Osteocyte (in vitro differentiated cells): ENCODE measurements around the gene TBC1D16. TPM values are rescaled to one million over a fixed set of nuclear protein-coding genes. Genes with fewer than 3 reads are reported as not detected.

Source experiments
- DNase-seq: peaks from one replicate; pipeline ENCODE4 v3.0.0; 2021; ENCODE audit warnings: mixed read lengths; ENCODE audit not compliant: unreplicated experiment; ENCODE audit errors: extremely low spot score
- H3K27ac Mint-ChIP-seq: one replicate; pipeline ENCODE4 v1.8.0; 2021; ENCODE audit warnings: mild to moderate bottlenecking, mixed read lengths; ENCODE audit not compliant: unreplicated experiment
- H3K27me3 Mint-ChIP-seq: one replicate; pipeline ENCODE4 v1.8.0; 2021; ENCODE audit warnings: mixed read lengths; ENCODE audit not compliant: unreplicated experiment
- H3K36me3 Mint-ChIP-seq: one replicate; pipeline ENCODE4 v1.8.0; 2021; ENCODE audit warnings: mixed read lengths; ENCODE audit not compliant: unreplicated experiment
- H3K4me1 Mint-ChIP-seq: one replicate; pipeline ENCODE4 v1.8.0; 2021; ENCODE audit warnings: mixed read lengths; ENCODE audit not compliant: unreplicated experiment
- H3K4me3 Mint-ChIP-seq: one replicate; pipeline ENCODE4 v1.8.0; 2021; ENCODE audit warnings: mild to moderate bottlenecking, moderate library complexity, mixed read lengths; ENCODE audit not compliant: unreplicated experiment
- H3K9me3 Mint-ChIP-seq: one replicate; pipeline ENCODE4 v1.8.0; 2021; ENCODE audit warnings: mixed read lengths; ENCODE audit not compliant: unreplicated experiment
- CTCF ChIP-seq: fragments of 200-600 bp; sonication (generic); IDR thresholded peaks from 2 replicates; pipeline ENCODE4 v1.5.0; 2021; ENCODE audit warnings: antibody characterized with exemption, mild to moderate bottlenecking, moderate library complexity
- total RNA-seq: library from RNA; stranded (reverse); gene quantifications from 2 replicates; pipeline ENCODE4 v1.2.1, GENCODE V29; 2021

TBC1D16 gene
- total RNA-seq, 1 donor from 2014 or later = 45.9 TPM

- Mint-ChIP-seq H3K27ac (no peak overlapping the region), H3K4me3 (peak overlapping the region; percentile 14), H3K36me3 (no peaks in the 10 kb centered on the region), H3K9me3 (no peaks in the 10 kb centered on the region), H3K4me1 (peaks cover 24% of the 10 kb centered on the region), H3K27me3 (peaks cover 3% of the 10 kb centered on the region)
- no peak for TF ChIP-seq CTCF
- no peak for DNase-seq
These were observed 107.0 kb downstream of the TBC1D16 start for GRCh38 chr17:79928502-79929256.

DNA sequence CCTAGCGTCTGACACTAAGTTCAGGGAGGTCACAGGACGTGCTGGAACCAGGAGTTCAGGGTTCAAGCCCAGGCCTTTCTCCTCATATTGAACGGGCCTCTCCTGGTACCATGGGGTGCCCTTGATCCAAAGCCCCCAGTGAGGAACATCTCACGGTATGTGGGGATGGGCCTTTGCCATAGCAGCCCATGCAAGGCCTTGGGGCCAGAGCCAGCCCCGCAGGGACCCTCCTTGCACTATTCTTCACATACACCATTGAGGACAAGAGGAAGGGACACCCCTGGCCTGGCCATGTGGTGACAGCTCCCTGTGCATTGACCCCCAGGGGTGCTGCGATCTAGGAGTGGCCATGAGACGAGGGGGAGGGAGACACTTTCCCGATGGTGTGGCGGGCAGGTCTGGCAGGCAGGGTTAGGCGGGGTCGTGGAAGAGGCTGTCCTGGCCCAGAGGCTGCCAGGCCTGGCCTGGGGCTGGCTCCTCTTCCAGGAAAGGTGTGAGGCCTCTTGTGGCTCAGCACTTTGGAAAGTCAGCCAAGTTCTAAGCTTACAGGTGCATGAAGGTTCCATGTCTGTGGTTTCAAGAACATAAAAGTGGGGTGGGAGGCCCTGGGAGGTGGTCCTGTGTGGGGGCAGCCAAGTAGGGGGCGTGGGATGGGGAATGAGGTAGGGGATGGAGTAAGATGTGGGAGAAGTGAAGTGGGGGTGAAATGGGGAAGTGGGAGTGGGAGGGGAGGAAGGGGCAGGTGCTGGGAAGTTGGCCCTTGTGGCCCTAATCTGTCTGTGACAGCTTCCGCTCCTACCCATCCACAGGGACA, 107.8 kb downstream of the TBC1D16 start:
- no peaks in the 10 kb centered on the region for H3K36me3 Mint-ChIP-seq
- no peaks in the 10 kb centered on the region for H3K9me3 Mint-ChIP-seq
- peaks cover 19% of the 10 kb centered on the region for H3K4me1 Mint-ChIP-seq
- TF ChIP-seq CTCF = no peak
- peaks cover 3% of the 10 kb centered on the region for H3K27me3 Mint-ChIP-seq
- no peak for DNase-seq
- H3K27ac Mint-ChIP-seq = no peak overlapping the region
- H3K4me3 Mint-ChIP-seq = no peak overlapping the region

GRCh38 chr17:79927136-79927661, 108.5 kb downstream of the TBC1D16 start:
- H3K27me3 Mint-ChIP-seq = peaks cover 3% of the 10 kb centered on the region
- H3K4me3 Mint-ChIP-seq = no peak overlapping the region
- TF ChIP-seq CTCF = no peak
- H3K4me1 Mint-ChIP-seq = peaks cover 19% of the 10 kb centered on the region
- H3K9me3 Mint-ChIP-seq = no peaks in the 10 kb centered on the region
- H3K27ac Mint-ChIP-seq = no peak overlapping the region
- H3K36me3 Mint-ChIP-seq = no peaks in the 10 kb centered on the region
- DNase-seq = no peak

- no peak for TF ChIP-seq CTCF
- Mint-ChIP-seq H3K27me3 (peaks cover 3% of the 10 kb centered on the region), H3K4me1 (peaks cover 19% of the 10 kb centered on the region), H3K4me3 (no peak overlapping the region), H3K27ac (no peak overlapping the region), H3K9me3 (no peaks in the 10 kb centered on the region), H3K36me3 (no peaks in the 10 kb centered on the region)
- no peak for DNase-seq
These were observed 109.0 kb downstream of the TBC1D16 start for GRCh38 chr17:79926605-79927135.

DNA sequence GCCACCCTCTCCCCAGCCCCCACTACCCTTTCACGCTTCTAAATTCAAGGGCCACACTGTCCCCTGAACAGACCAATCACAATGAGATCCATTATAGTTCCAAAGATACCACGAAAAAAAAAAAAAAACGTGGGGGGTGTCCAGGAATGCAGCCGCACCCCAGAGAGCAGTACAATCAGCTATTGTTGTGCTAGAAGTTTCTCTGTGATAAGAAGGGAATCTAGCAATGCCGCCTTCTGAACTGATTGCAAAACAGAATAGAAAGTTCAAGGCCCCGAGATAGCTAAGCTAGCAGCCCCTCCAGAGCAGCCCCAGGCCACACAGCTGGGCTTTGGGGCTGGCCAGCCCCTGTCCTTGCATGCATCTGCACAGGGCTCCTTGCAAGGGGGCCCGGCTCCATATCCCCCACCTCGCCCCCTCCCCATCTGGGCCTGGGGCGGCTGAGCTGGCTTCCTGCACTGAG, 109.5 kb downstream of the TBC1D16 start:
- H3K4me3 Mint-ChIP-seq = no peak overlapping the region
- no peak for DNase-seq
- no peak overlapping the region for H3K27ac Mint-ChIP-seq
- peaks cover 3% of the 10 kb centered on the region for H3K27me3 Mint-ChIP-seq
- no peaks in the 10 kb centered on the region for H3K9me3 Mint-ChIP-seq
- H3K4me1 Mint-ChIP-seq = peaks cover 19% of the 10 kb centered on the region
- H3K36me3 Mint-ChIP-seq = no peaks in the 10 kb centered on the region
- TF ChIP-seq CTCF = no peak
